ENCODE data around the gene RSPH9.

DNA sequence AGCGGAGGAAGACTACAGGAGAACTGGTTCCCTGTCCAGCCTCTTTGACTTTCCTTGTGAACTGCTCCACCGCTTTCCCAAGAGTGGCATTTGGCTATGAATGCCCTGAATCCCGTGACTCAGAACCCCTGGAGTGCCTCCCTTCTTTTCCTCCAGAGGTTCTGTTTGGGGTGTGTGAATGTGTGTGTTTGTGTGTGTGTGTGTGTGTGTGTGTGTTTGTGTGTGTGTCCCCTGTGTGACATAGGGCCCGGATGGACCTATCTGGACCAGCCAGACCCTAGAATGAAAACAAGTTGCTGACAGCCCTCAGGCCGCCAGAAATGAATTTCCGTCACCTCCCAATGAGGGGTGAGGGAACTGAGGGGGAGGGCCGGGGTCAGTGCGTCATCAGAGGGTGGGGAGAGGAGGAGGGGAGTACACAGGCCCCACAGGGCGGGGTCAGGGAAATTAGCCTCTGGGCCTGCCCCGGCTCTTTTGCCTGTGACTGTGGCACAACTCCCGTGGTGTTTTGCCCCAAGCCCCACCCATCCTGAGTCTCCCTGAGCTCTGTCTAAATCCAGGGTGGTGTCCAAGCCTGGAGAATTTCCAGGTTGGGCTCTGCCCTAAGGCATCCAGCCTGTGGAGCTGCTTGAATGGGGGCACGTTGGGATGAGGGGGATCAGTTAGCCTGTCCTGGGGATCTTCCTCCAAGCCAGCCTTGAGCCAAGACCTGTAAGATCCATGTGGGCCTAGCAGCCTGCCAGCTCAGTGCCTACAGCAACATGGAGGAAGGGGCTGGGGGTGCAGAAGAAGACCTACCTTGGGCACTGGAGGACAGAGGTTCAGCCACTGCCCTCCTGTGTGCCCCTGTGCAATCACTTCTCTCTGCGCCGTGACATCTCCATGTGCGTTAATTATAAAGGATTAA, 58.0 kb downstream of the RSPH9 start:
- TF ChIP-seq, protein P1, sequence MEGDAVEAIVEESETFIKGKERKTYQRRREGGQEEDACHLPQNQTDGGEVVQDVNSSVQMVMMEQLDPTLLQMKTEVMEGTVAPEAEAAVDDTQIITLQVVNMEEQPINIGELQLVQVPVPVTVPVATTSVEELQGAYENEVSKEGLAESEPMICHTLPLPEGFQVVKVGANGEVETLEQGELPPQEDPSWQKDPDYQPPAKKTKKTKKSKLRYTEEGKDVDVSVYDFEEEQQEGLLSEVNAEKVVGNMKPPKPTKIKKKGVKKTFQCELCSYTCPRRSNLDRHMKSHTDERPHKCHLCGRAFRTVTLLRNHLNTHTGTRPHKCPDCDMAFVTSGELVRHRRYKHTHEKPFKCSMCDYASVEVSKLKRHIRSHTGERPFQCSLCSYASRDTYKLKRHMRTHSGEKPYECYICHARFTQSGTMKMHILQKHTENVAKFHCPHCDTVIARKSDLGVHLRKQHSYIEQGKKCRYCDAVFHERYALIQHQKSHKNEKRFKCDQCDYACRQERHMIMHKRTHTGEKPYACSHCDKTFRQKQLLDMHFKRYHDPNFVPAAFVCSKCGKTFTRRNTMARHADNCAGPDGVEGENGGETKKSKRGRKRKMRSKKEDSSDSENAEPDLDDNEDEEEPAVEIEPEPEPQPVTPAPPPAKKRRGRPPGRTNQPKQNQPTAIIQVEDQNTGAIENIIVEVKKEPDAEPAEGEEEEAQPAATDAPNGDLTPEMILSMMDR (IDR thresholded peaks at IDR 0.05), result no peak
- TF ChIP-seq POLR2AphosphoS5 (IDR thresholded peaks at IDR 0.05), result no peak
- TF ChIP-seq POLR2A (IDR thresholded peaks at IDR 0.05), result no peak
- TF ChIP-seq EP300 (IDR thresholded peaks at IDR 0.05), result no peak

Data from suprapubic skin (tissue), 4 donors.